DMS153 treated with DMSO at 0.1 percent for 48 hours (cell line): ENCODE measurements around the gene GAPVD1.
"Not testable (repeated sequence)": the region's sequence is repeated elsewhere in the genome, so short reads cannot be mapped to it uniquely, and the experiment has no call there.

Source experiments
- DNase-seq: peaks from one replicate; lab custom pipeline; 2025; ENCODE audit not compliant: unreplicated experiment; lab: John Stamatoyannopoulos, UW

The GAPVD1 gene

GRCh38 chr9:125312411-125312810 lies 50.8 kb downstream of the GAPVD1 start:
- no peak for DNase-seq

- DNase-seq, result not testable (repeated sequence)
These were observed 54.7 kb downstream of the GAPVD1 start for GRCh38 chr9:125316359-125316758.

GRCh38 chr9:125317704-125318103 lies 56.1 kb downstream of the GAPVD1 start:
- DNase-seq, result no peak

- no peak for DNase-seq
These were observed 59.9 kb downstream of the GAPVD1 start for GRCh38 chr9:125321496-125321895.

GRCh38 chr9:125323615-125324014 lies 62.0 kb downstream of the GAPVD1 start:
- DNase-seq, result no peak

- no peak for DNase-seq
These were observed 64.2 kb downstream of the GAPVD1 start for GRCh38 chr9:125325826-125326225.

- DNase-seq, result no peak
These were observed 68.4 kb downstream of the GAPVD1 start for GRCh38 chr9:125329978-125330377.

GRCh38 chr9:125330587-125330986 lies 69.0 kb downstream of the GAPVD1 start:
- DNase-seq, result no peak

- DNase-seq, result no peak
These were observed 70.9 kb downstream of the GAPVD1 start for GRCh38 chr9:125332527-125332926.

GRCh38 chr9:125337236-125337635 lies 75.6 kb downstream of the GAPVD1 start:
- DNase-seq, result no peak

GRCh38 chr9:125338929-125339328 lies 77.3 kb downstream of the GAPVD1 start:
- no peak for DNase-seq

GRCh38 chr9:125341566-125341965 lies 79.9 kb downstream of the GAPVD1 start:
- DNase-seq, result no peak

- DNase-seq, result no peak
These were observed 82.1 kb downstream of the GAPVD1 start for GRCh38 chr9:125343518-125344275.

GRCh38 chr9:125346080-125346732 lies 84.6 kb downstream of the GAPVD1 start:
- DNase-seq, result no peak

GRCh38 chr9:125355601-125356000 lies 94.0 kb downstream of the GAPVD1 start:
- no peak for DNase-seq

- DNase-seq, result no peak
These were observed 94.4 kb downstream of the GAPVD1 start for GRCh38 chr9:125356032-125356431.

GRCh38 chr9:125359011-125359410 lies 97.4 kb downstream of the GAPVD1 start:
- DNase-seq, result no peak

GRCh38 chr9:125360601-125361000 lies 99.0 kb downstream of the GAPVD1 start:
- no peak for DNase-seq

- no peak for DNase-seq
These were observed 100.4 kb downstream of the GAPVD1 start for GRCh38 chr9:125361837-125362531.

- no peak for DNase-seq
These were observed 105.0 kb downstream of the GAPVD1 start for GRCh38 chr9:125366676-125367075.

- DNase-seq, result no peak
These were observed 109.2 kb downstream of the GAPVD1 start for GRCh38 chr9:125370786-125371185.
